ENCODE measurements around the gene CFAP46. TPM values are rescaled to one million over a fixed set of nuclear protein-coding genes. Genes with fewer than 3 reads are reported as not detected.

CFAP46 gene
- total RNA-seq, 1 experiment from 2014 or later = not detected

DNA sequence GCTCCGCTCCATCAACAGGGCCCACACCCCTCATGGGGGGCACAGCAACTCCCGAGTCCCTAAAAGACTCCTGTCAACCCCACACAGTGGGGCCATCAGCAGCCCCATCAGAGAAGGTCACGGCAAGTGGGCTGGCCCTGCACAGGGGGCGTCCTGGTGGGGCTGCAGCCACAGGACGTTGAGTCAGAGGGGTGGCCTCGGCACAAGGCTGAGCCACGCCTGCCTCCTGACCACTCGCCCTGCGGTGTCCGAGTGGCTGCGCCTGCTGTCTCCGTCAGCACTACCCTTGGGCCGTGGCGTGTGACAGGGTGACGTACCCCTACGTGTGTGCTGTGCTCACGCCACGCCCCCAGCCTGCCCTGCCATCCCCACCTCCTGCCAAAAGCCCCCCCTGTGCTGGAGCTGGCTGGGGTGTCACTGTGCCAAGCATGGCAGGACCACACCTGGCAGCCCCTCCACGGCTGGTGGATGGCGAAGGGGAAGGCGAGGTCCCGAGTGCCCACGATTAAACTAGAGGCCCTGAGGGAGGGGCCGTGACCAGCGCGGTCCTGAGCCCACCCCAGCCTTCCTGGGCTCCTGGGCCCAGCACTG is 130.4 kb downstream of the CFAP46 start:
- no peaks in the 10 kb centered on the region for H3K9me3 Mint-ChIP-seq (ENCODE audit: low read depth, unreplicated experiment)
- no peak for DNase-seq
- TF ChIP-seq, protein P1, sequence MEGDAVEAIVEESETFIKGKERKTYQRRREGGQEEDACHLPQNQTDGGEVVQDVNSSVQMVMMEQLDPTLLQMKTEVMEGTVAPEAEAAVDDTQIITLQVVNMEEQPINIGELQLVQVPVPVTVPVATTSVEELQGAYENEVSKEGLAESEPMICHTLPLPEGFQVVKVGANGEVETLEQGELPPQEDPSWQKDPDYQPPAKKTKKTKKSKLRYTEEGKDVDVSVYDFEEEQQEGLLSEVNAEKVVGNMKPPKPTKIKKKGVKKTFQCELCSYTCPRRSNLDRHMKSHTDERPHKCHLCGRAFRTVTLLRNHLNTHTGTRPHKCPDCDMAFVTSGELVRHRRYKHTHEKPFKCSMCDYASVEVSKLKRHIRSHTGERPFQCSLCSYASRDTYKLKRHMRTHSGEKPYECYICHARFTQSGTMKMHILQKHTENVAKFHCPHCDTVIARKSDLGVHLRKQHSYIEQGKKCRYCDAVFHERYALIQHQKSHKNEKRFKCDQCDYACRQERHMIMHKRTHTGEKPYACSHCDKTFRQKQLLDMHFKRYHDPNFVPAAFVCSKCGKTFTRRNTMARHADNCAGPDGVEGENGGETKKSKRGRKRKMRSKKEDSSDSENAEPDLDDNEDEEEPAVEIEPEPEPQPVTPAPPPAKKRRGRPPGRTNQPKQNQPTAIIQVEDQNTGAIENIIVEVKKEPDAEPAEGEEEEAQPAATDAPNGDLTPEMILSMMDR (IDR thresholded peaks at IDR 0.05; ENCODE audit: unreplicated experiment) = no peak
- no peak overlapping the region for H3K4me3 Mint-ChIP-seq (ENCODE audit: low read depth, unreplicated experiment)
- no peaks in the 10 kb centered on the region for H3K4me1 Mint-ChIP-seq (ENCODE audit: low read depth, unreplicated experiment)
- peaks cover 43% of the 10 kb centered on the region for H3K27me3 Mint-ChIP-seq (ENCODE audit: unreplicated experiment)
- intact Hi-C loops (cut with micrococcal nuclease; ENCODE audit: unreplicated experiment) = no loop called here
- no peaks in the 10 kb centered on the region for H3K36me3 Mint-ChIP-seq (ENCODE audit: insufficient read depth, unreplicated experiment)
- BruUV-seq (replicated peaks) = no TSS peak
- no peak overlapping the region for H3K27ac Mint-ChIP-seq (ENCODE audit: unreplicated experiment)
- CTCF ChIA-PET = no interaction called here

DNA sequence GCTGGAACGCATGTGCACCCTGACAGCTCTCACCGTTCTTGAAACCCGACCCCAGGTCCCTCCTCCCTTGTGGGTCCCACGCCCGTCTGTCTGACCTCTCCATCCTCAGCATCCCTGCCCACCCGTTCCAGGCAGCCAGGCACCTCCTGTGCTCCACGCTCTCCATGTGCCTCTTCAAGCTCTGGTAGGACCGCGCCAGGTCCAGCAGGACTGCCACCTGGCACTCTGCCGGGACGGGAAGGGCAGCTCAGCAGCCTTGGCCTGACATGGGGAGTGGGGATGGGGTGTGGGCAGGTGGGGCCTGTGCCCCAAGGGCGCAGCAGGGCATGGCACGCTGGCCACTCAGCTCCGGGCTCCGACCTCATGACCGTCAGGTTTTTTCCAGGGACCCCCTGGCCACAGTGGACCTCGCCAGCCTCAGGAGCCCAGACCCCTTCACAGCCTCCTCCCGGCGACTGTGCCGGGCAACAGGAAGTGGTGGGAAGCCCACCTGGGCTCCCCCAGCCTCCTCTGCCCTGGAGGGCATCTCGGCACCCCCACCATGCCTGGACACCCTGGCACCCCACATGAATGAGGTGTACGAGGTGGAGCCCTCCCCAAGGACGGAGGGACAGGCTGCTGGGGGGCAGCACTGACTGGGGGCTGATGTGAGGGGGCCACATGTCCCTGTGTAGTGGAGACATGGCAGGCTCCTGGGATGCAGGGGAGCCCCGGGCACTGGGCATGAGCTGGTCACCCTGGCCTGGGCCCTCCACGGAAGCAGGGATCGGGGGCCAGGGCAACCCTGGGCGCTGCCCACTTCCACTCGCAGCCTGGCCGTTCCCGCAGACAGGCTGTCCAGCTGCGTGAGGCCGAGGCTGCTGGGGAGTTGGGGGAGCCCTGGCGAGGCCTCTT is 131.3 kb downstream of the CFAP46 start:
- Mint-ChIP-seq H3K36me3 (ENCODE audit: insufficient read depth, unreplicated experiment) (no peaks in the 10 kb centered on the region), H3K4me1 (ENCODE audit: low read depth, unreplicated experiment) (no peaks in the 10 kb centered on the region), H3K9me3 (ENCODE audit: low read depth, unreplicated experiment) (no peaks in the 10 kb centered on the region), H3K27me3 (ENCODE audit: unreplicated experiment) (peaks cover 34% of the 10 kb centered on the region), H3K27ac (ENCODE audit: unreplicated experiment) (no peak overlapping the region), H3K4me3 (ENCODE audit: low read depth, unreplicated experiment) (no peak overlapping the region)
- BruUV-seq (replicated peaks) = no TSS peak
- DNase-seq = no peak
- TF ChIP-seq, protein P1 (IDR thresholded peaks at IDR 0.05; ENCODE audit: unreplicated experiment) = no peak
- CTCF ChIA-PET = no interaction called here
- intact Hi-C loops (cut with micrococcal nuclease; ENCODE audit: unreplicated experiment) = no loop called here

DNA sequence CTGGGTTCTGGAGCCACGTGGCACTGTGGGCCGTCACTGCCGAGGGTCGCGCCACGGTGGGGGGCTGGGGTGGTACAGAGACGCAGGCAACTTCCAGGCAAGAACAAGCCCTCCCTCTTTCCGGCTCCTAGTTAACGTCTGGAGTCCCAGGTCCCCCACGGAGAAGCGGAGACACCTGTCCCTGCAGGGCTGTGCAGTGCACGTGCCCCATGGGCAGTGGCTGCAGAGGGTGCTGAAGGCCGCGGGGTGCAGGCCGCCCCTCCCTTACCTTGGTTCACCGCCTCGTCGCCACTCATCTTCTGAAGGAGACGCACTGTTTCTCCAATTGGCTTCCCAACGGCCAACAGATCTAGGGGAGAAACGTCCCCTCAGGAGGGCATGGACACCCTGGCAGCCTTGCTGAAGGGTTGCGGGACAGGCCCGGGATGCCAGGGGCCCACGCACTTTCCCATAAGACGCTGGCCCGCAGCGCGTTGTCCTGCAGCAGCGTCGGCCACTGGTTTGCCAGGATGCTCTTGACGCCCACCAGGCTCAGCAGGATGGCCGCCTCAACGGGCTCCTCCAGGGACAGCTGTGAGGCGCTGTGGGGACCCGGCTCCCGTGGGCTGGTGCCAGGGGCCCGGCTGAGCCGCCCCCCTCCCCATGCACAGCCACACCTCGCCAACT is 132.1 kb downstream of the CFAP46 start:
- no peak for DNase-seq
- no TSS peak for BruUV-seq (replicated peaks)
- intact Hi-C loops (cut with micrococcal nuclease; ENCODE audit: unreplicated experiment) = no loop called here
- Mint-ChIP-seq H3K27me3 (ENCODE audit: unreplicated experiment) (peaks cover 26% of the 10 kb centered on the region), H3K27ac (ENCODE audit: unreplicated experiment) (no peak overlapping the region), H3K9me3 (ENCODE audit: low read depth, unreplicated experiment) (no peaks in the 10 kb centered on the region), H3K4me3 (ENCODE audit: low read depth, unreplicated experiment) (no peak overlapping the region), H3K36me3 (ENCODE audit: insufficient read depth, unreplicated experiment) (no peaks in the 10 kb centered on the region), H3K4me1 (ENCODE audit: low read depth, unreplicated experiment) (no peaks in the 10 kb centered on the region)
- TF ChIP-seq, protein P1 (IDR thresholded peaks at IDR 0.05; ENCODE audit: unreplicated experiment) = no peak
- CTCF ChIA-PET = no interaction called here

DNA sequence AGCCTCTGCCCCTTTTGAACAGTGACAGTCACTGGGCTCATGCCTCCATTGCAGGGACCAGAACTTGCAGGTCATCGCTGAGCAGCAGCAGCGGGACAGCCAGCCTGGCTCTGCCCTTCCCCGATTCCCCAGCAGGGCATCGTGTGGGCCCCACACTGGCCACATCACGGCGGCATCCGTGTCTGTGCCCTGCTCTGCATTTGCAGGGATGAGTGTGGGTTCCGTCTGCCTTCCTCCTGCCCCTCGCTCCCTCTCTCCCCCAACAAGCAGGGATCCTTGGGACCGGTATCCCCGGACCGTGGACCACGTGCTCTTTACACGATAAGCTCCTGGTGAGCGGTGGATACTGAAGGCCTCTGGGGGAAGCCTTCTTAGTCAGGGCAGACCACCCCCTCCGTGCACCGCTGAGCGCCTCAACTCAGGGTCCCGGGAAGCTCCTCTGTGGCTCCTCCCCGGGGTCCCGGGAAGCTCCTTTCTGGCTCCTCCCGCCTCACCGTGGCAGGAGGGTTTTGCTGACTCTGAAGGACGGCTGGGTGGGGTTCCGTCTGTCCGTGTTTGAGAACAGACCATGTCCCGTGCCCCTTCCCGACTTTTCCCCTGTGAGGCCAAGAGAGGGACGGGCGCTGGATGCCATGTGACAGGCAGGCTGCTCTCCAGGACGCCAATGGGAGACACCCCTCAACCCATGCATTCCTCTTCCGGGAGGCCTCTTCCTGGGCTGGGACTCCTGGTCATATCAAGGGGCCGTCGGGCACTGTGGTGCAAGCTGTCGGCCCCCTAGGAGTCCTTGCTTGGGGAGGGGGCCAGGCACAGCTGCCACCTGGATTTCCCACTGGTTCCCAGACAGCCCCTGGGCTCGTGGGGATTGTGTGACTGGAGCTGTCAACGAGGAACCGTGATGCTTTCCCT is 132.9 kb downstream of the CFAP46 start:
- CTCF ChIA-PET = no interaction called here
- Mint-ChIP-seq H3K36me3 (ENCODE audit: insufficient read depth, unreplicated experiment) (no peaks in the 10 kb centered on the region), H3K4me3 (ENCODE audit: low read depth, unreplicated experiment) (no peak overlapping the region), H3K27ac (ENCODE audit: unreplicated experiment) (no peak overlapping the region), H3K27me3 (ENCODE audit: unreplicated experiment) (peaks cover 18% of the 10 kb centered on the region), H3K4me1 (ENCODE audit: low read depth, unreplicated experiment) (no peaks in the 10 kb centered on the region), H3K9me3 (ENCODE audit: low read depth, unreplicated experiment) (no peaks in the 10 kb centered on the region)
- no TSS peak for BruUV-seq (replicated peaks)
- no peak for DNase-seq
- TF ChIP-seq, protein P1 (IDR thresholded peaks at IDR 0.05; ENCODE audit: unreplicated experiment) = no peak
- intact Hi-C loops (cut with micrococcal nuclease; ENCODE audit: unreplicated experiment) = no loop called here

All from Calu3 (cell line).